GM18519 (cell line): ENCODE results near the gene OR5M3.

ENCODE experiments used
- ATAC-seq: cut with Tn5 transposase; IDR thresholded peaks from one replicate; pipeline ENCODE4 v1.9.1; 2021; ENCODE audit warnings: mild to moderate bottlenecking, moderate library complexity; ENCODE audit not compliant: unreplicated experiment, low FRiP score

The OR5M3 gene

GRCh38 chr11:56473252-56473651, at the start of gene OR5M3:
OR5M3 (minus strand) TSS chr11:56473352; CDS start chr11:56470497, 2,855 bp downstream.
- no peak for ATAC-seq

GRCh38 chr11:56522008-56522407, 48.9 kb upstream of the OR5M3 start:
- no peak for ATAC-seq

GRCh38 chr11:56513280-56513679, 40.1 kb upstream of the OR5M3 start:
- no peak for ATAC-seq

GRCh38 chr11:56509439-56509838, 36.3 kb upstream of the OR5M3 start:
- no peak for ATAC-seq

GRCh38 chr11:56497010-56497409, 23.9 kb upstream of the OR5M3 start:
- ATAC-seq, result no peak

GRCh38 chr11:56495117-56495516, 22.0 kb upstream of the OR5M3 start:
- no peak for ATAC-seq

- ATAC-seq, result no peak
Observed at GRCh38 chr11:56491270-56491669, 18.1 kb upstream of the OR5M3 start, which contains the start of gene OR5M8. OR5M8 (minus strand) TSS chr11:56491370; CDS start chr11:56491370, 0 bp downstream.

GRCh38 chr11:56486801-56487200, 13.6 kb upstream of the OR5M3 start:
- no peak for ATAC-seq

- no peak for ATAC-seq
Observed at GRCh38 chr11:56474729-56475235, 1.6 kb upstream of the OR5M3 start.

- ATAC-seq, result no peak
Observed at GRCh38 chr11:56457076-56457475, 16.1 kb downstream of the OR5M3 start.

- ATAC-seq, result no peak
Observed at GRCh38 chr11:56453521-56453920, 19.6 kb downstream of the OR5M3 start.
